WERI-Rb-1 (cell line): Measurements from ENCODE around the gene LOXL1.

Experiments used
- DNase-seq: peaks from one replicate; pipeline ENCODE4 v3.0.0-alpha.2; 2020
- H3K27ac ChIP-seq: fragments of 250-450 bp; sonication (Bioruptor Pico); 2 replicates; pipeline ENCODE4 v1.5.1; 2020; ENCODE audit warnings: mild to moderate bottlenecking, moderate library complexity
- H3K27me3 ChIP-seq: fragments of 250-450 bp; sonication (Bioruptor Pico); 2 replicates; pipeline ENCODE4 v1.5.1; 2021; ENCODE audit warnings: mild to moderate bottlenecking, low read depth, moderate library complexity; ENCODE audit not compliant: insufficient read depth, severe bottlenecking
- H3K36me3 ChIP-seq: fragments of 250-450 bp; sonication (Bioruptor Pico); 2 replicates; pipeline ENCODE4 v1.5.1; 2020; ENCODE audit warnings: mild to moderate bottlenecking, moderate library complexity
- H3K4me3 ChIP-seq: 2 replicates; pipeline ENCODE4 v1.5.1; 2011; ENCODE audit warnings: low read depth, mild to moderate bottlenecking, control low read depth, low read length
- H3K9me3 ChIP-seq: fragments of 250-450 bp; sonication (Bioruptor Pico); 2 replicates; pipeline ENCODE4 v1.5.1; 2021; ENCODE audit warnings: mild to moderate bottlenecking, moderate library complexity; ENCODE audit not compliant: severe bottlenecking
- CTCF ChIP-seq: IDR thresholded peaks from 2 replicates; pipeline ENCODE4 v1.5.1; 2011; ENCODE audit warnings: low read depth, mild to moderate bottlenecking, control low read depth, inconsistent platforms, low read length

Gene LOXL1

GRCh38 chr15:73926219-73927002 is at the start of gene LOXL1:
Gene LOXL1, plus strand, starts transcription at chr15:73926462. Its CDS starts 322 bp downstream, at chr15:73926784.
- Histone ChIP-seq H3K36me3 (peaks cover 20% of the 10 kb centered on the region), H3K9me3 (no peaks in the 10 kb centered on the region), H3K27me3 (no peaks in the 10 kb centered on the region), H3K4me3 (peak within 1 kb of the TSS; percentile 89), H3K27ac (peak within 1 kb of the TSS; percentile 90)
- DNase-seq = peak; percentile 65
- TF ChIP-seq CTCF = no peak

GRCh38 chr15:73879426-73879825 is 46.8 kb upstream of the LOXL1 start:
- Histone ChIP-seq H3K27ac (no peak overlapping the region), H3K4me3 (no peak overlapping the region), H3K9me3 (no peaks in the 10 kb centered on the region), H3K36me3 (no peaks in the 10 kb centered on the region), H3K27me3 (no peaks in the 10 kb centered on the region)
- TF ChIP-seq CTCF = no peak
- DNase-seq = no peak

- Histone ChIP-seq H3K4me3 (no peak overlapping the region), H3K27me3 (no peaks in the 10 kb centered on the region), H3K36me3 (no peaks in the 10 kb centered on the region), H3K9me3 (no peaks in the 10 kb centered on the region), H3K27ac (no peak overlapping the region)
- no peak for TF ChIP-seq CTCF
- no peak for DNase-seq
These were observed 44.5 kb upstream of the LOXL1 start for GRCh38 chr15:73881579-73882320.

GRCh38 chr15:73882761-73883419 is 43.4 kb upstream of the LOXL1 start:
- TF ChIP-seq CTCF = no peak
- Histone ChIP-seq H3K27ac (no peak overlapping the region), H3K36me3 (no peaks in the 10 kb centered on the region), H3K27me3 (no peaks in the 10 kb centered on the region), H3K9me3 (no peaks in the 10 kb centered on the region), H3K4me3 (no peak overlapping the region)
- DNase-seq = no peak

GRCh38 chr15:73884159-73884558 is 42.1 kb upstream of the LOXL1 start:
- no peak for DNase-seq
- Histone ChIP-seq H3K27me3 (no peaks in the 10 kb centered on the region), H3K36me3 (no peaks in the 10 kb centered on the region), H3K27ac (no peak overlapping the region), H3K9me3 (no peaks in the 10 kb centered on the region), H3K4me3 (no peak overlapping the region)
- TF ChIP-seq CTCF = no peak
